Stimulated activated CD4-positive, alpha-beta T cell treated with anti-CD3 and anti-CD28 coated beads, Interleukin-4, amount 100 ng/mL, for 24 hours (primary cell): Measurements from ENCODE around the gene CDH15.
"Not testable (repeated sequence)": the region's sequence is repeated elsewhere in the genome, so short reads cannot be mapped to it uniquely, and the experiment has no call there.

ENCODE experiments used
- DNase-seq: peaks from one replicate; pipeline ENCODE4 v3.0.0-alpha.2; 2020

CDH15 gene

DNA sequence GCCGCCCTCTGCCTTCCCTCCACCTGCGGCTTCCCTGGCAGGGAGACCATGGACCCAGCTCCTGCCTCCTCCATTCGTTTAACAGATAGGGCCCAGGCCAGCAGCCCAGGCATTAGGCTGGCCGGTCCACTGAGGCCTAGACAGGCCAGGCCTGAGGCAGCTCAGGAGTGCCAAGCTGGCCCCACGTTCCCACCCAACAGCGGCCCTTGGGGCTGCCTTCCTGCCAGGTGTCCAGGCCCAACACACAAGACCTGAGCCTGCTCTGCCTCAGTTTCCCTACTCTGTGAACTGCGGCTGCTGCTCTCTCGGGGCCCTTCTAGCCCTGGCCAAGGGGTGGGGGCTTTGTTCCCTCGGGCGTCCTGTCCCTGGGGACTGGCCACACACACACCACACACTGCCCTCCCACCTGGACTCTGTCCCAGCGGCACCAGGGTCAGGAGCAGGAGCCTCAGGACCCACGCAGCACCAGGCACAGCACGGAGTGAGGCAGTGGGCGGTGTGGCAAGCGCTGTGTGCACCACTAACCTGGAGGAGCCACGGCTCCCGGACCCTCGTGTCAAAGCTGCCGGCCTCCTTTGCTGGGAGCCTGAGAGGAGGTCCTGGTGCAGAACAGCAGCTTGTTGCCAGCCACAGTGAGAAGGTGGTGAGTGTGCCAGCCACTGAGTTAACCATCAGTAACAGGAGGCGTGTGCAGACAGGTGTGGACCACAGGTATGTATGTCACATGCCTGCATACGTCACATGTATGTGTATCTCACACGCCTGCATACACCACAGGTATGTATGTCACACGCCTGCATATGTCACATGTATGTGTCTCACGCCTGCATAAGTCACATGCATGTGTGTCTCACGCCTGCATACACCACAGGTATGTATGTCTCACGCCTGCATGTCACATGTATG lies 14.6 kb upstream of the CDH15 start:
- DNase-seq = no peak

DNA sequence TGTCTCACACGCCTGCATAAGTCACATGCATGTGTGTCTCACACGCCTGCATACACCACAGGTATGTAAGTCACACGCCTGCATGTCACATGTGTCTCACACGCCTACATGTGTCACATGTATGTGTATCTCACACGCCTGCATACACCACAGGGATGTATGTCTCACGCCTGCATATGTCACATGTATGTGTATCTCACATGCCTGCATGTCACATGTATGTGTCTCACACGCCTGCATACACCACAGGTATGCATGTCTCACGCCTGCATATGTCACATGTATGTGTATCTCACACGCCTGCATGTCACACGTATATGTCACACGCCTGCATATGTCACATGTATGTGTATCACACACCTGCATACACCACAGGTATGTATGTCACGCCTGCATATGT lies 13.8 kb upstream of the CDH15 start:
- no peak for DNase-seq

DNA sequence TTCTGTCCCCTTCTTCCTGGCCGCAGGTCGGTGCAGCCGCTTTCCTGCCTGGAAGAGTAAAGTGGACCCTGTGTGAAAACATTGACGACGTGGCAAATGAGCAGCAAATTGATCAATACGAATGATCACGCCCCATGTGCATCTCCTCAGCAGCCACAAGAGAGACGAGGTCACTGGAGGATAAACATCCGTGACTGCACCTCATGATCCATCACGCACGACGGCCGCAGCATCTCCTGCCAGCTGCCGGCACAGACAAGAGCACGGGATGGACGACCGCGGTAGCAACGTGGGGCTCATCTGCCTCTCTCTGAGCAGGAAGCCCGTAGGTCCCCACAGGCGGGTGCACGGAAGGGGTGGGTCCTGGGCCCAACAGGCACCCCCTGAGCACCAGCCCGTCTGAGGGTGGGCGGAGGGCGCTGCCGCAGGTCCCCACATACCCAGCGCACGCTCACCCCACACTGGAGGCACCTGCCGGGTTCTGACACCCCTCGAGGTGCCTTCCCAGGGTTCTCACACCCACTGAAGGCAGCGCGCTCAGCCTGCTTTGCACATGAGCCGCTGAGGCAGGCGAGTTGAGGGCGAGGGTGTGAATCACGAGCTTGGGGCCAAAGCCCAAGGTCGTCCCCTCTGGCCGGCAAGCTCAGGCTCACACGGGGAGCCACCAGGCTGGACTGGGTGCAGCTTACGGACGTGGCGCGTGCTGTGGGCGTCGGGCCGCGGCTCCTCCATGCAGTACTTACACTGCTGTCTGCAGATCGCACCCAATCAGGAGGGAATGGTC lies 12.3 kb upstream of the CDH15 start:
- no peak for DNase-seq

- no peak for DNase-seq
These were observed 11.6 kb upstream of the CDH15 start for GRCh38 chr16:89159850-89160354.

DNA sequence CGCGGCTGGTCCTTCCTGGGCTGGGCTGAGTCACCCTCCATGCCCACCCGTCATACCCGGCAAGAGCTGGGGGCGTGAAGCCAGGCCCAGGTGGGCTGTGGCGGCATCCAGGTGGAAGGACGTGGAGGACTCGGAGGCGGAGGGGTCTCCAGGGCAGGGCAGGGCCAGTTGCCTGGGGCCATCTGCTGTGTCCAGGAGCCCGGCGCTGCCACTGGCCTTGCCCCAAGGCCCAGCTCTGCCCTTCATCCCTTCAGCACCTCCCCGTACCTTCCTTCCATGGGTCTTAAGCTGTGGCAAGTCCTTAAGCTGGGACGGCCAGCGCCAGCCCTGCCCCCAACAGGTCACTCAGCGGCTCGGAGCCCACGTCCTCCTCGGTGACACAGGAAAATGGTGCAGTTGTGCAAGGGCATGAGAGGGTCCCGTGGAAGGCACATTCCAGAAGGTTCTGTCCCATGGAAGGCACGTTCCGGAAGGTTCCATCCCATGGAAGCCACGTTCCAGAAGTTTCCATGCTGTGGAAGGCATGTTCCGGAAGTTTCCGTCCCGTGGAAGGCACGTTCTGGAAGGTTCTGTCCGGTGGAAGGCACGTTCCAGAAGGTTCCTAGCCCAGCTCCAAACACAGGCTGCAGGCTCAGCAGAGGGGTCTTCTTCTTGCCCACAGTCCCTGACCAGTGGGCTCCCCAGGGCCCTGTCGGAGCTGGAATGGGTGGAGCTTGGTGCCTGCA lies 10.4 kb upstream of the CDH15 start:
- no peak for DNase-seq

DNA sequence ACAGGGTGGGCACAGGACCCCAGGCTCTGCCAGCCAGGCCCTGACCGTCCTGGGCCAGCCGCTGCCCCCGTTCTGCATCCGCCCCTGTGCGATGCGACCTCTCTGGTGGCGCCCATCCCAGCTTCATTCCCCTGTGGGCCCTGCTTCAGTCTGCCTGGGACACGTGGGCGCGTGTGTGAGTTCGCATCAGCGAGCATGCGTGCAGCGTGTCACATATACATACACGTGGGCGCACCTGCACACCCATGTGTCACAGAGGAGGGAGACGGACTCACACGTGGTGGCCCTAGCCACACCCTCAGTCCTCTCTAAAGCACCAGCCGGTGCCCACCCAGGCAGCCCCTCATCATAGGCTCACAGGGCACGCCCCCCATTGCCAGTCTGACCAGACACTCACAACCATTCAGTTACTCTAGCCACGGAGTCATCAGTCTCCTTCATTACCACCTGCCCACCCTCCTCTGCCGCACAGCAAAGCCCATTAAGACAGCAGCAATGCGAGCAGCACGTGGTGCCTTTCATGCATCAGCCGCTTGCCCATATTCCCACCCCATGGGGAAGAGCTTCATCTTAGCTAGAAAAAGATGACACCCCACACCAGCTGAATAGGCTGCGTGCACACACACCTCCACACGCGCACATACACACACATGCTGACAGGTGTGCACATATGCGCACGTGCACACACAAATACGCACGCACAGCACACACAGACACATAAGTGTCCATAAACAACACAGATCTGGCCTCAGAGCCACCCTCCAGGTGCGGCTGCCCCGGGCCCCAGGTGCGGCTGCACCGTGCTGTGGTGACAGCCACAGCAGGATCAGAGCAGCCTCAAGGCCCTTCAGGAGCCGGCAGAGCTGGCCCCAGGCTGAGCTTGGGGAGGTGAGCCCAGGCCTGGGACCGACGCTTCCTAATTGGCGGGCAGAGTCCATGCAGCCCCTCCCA lies 9.5 kb upstream of the CDH15 start:
- no peak for DNase-seq

GRCh38 chr16:89163297-89163696 lies 8.3 kb upstream of the CDH15 start:
- DNase-seq = no peak

GRCh38 chr16:89164436-89164835 lies 7.1 kb upstream of the CDH15 start:
- DNase-seq = no peak

GRCh38 chr16:89164847-89165680 lies 6.5 kb upstream of the CDH15 start:
- DNase-seq = no peak

DNA sequence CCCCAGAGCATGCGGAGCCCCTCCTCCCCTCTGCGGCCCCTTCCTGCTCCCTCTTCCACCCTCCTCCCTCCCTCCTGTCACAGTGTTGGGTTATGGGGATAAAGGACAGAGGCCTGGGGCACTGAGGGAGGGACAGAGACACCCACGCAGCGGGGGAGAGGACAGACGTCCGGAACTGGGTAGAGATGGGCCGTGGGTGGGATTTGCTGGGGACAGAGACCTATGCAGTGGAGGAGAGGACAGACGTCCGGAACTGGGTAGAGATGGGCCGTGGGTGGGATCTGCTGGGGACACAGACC lies 5.9 kb upstream of the CDH15 start:
- DNase-seq = not testable (repeated sequence)

- no peak for DNase-seq
These were observed 4.7 kb upstream of the CDH15 start for GRCh38 chr16:89166696-89167424.

- peak; percentile 88 for DNase-seq
These were observed 4.1 kb upstream of the CDH15 start for GRCh38 chr16:89167425-89167941.

DNA sequence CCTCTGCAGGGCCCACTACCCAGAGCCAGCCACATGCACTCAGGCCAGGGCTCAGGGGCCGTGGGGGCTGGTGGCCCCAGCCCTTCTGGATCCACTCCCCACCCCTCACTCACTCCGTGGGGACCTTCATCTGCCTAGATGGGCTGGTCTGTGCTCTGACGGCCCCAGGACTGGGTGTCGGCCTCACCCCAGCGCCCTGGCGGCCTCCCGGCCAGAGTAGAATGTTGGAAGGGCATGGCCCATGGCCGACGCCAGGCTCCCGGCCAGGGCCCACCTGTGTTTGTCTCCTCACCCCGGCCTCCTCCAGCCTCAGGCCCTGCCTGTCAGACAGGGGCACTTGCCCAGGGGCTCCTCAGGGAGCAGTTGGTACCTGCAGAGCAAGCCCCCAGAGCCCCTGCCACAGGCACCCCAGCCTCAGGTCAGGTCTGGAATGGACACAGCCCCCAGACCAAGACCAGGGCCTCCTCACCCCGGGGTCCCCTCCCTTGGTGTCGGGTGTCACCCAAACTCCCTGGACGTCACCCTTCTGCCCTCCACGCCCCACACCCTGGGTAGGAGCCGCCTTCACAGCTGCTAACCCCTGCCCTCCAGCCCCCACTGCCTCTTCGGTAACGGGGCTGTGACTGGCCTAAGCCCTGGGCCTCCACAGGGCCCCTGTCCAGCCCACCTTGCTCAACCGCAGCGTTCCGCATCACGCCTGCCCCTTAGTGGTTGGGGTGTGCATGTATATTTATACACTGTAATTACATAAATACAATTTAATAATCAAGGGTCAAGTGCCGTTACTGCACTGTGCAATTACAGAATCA lies 3.0 kb upstream of the CDH15 start:
- no peak for DNase-seq

- DNase-seq = no peak
These were observed 1.8 kb upstream of the CDH15 start for GRCh38 chr16:89169778-89170177.

- no peak for DNase-seq
These were observed 967 bp upstream of the CDH15 start for GRCh38 chr16:89170346-89171215.

- no peak for DNase-seq
These were observed 601 bp downstream of the CDH15 start for GRCh38 chr16:89172171-89172527.

- DNase-seq = no peak
These were observed 1.1 kb downstream of the CDH15 start for GRCh38 chr16:89172528-89173173.
